ENCODE results near the gene CHDH.

The CHDH gene

DNA sequence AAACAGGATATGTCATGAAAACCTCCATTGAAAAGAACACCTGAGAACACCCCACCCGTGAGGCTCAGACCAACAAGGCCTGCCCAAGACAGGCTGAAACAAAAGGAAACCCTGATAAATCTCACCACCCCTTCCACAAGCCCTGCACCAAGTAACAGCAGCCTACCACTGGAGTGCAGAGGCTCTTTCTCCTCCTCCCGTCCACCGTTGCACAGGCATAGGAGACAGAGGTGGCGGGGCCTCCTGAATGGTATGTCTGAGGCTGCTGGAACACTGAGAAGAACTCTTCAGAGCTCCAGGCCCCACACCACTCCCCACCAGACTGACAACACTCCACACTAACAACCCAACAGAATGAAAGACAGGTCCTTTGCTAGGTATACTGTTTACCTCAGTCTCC, 21.4 kb downstream of the CHDH start:
- no peak for DNase-seq (ENCODE audit: extremely low read depth in 1 of 2, low read depth in 1 of 2)

DNA sequence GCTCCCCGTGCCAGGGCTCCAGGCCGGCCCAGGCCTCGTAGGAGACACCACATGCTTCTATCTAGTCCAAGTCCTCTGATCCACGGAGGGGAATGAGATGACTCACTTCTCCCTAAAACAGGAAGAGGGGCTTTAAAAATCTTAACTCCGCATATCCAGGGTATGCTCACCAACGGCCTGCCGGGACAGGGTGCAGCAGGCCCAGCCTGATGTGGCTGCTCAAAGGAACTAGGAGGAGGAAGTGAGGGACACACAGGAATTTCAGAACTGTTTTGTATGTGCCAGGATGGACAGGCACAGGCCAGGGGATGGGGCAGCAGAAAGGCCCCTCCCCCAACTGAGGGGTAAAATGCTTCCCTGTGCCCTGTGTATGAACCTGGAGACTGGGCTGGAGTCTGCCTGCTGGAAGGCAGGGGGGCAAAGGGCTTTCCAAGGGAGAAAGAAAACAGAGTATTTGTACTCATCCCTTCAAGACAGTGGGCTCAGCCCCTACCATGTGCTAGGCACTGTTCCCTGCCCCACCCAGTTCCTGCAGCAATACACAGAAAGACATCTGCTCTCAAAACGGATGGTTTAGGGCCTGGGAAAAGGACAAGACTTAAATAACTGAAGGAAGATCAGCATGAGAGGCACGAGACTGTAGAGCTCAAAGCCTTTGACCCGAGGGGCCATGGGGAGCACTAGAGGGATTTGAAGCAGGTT, 22.1 kb downstream of the CHDH start:
- no peak for DNase-seq (ENCODE audit: extremely low read depth in 1 of 2, low read depth in 1 of 2)

DNA sequence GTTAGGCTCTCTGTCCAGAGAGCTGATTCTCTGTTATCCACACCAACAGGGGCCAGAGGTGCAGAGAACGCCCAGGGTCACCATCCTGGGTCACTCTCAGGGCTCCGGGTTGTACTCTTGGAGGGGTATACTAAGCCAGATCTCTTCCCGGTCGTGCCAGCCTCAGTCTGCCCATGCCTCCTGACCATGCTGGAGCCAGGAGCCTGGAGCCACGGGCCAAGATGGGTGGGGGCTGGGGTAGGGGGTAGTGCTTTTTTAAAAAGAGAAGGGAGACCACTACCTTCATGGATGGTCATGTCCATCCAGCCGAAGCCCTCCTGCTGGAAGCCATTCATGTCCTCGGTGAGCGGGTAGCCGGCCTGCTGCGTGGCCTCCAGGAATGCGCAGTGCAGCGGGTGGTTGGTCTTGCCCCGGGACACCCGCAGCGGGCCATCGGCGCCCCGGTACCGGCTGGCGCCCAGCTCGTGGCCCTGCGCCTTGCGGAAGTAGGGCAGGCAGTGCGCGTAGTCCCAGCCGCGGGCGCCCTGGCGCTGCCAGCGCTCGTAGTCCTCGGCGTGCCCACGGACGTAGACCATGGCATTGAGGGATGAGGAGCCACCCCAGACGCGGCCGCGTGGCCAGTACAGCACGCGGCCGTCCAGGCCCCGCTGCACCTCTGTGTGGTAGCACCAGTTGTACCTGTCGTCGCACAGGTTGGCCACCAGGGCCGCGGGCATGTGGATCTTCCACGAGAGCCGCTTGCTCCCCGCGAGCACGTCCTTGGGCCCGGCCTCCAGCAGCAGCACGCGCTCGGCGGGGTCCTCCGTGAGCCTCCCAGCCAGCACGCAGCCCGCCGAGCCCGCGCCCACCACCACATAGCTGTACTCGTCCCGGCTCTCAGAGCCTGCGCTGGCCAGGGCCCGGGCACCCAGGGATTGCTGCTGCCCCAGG, 22.9 kb downstream of the CHDH start:
- no peak for DNase-seq (ENCODE audit: extremely low read depth in 1 of 2, low read depth in 1 of 2)

DNA sequence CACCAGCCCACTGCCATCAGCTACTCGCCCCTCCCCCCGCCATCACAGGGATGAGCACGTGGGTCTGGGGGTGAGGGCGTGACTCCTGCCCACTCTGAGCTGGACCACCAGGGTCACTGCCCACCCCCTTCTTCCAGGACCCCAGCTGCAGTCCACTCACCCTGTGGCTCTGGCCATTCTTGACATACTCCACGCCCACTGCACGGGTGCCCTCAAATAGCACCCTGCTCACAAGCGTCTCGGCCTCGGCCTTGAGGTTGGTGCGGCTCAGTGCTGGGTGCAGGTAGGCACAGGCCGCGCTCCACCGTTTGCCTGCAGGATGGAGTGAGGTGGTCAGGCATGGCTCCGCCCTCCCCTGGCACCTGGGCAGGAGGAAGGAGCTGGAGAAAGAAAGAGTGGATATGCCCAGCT, 23.9 kb downstream of the CHDH start:
- DNase-seq (ENCODE audit: extremely low read depth in 1 of 2, low read depth in 1 of 2) = no peak

DNA sequence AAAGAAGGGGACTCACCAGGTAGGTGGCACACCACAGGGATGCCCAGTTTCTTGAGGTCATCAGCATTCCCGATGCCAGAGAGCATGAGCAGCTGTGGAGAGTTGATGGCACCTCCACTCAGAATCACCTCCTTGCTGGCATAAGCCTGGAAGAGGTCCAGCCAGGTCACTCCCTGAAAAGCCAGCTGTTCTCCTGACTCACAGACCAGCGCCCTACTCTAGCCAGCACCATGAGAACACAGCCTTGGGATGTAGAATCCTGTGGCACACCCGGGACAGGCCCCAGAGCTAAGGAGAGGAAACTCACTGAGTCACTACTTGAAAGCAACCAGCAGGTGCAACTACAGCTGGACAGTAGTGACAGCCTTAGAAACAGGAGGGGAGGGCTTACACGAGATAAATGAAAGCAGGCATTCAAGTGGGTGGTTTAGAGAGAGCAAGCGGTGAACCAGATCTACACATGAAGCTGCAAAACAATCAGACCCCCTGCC, 24.5 kb downstream of the CHDH start:
- DNase-seq (ENCODE audit: extremely low read depth in 1 of 2, low read depth in 1 of 2) = no peak

DNA sequence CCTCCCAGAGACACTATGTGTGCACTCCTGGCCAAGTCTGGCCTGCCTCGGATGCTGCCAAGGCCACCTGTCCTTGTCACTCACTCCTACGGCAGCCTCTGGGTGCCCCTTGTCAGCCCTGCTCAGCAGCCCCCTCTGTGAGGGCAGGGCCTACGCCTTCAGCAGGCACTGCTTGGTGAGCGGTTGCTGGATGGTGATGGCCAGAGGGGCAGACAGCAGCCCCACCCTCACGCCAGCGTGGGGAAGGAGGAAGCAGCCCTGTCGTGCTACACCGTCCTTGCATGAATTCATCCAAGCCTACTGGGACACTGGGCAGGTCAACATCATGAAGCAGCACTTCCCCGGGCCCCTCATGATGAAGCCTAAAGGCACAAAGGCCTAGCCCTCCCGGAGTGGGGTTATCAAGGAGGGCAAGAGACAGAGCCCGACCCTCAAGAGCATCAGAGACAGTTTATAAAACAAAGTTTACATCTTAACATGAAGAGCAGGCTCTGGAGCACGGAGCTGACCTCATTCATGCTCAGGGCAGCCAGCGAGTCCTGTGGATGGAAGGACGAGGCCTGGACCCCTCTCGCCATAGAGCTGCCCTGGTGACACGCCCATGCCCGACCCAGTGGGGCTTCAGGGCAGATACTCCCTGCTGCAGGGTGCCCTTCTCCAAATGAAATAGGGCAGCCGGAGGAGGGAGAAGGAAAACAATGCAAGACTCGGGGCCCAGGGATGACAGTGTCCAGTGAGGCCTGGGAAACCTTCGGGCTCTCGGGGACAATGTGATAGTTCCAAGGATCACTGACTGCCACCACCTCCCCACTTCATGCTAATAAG, 25.3 kb downstream of the CHDH start:
- DNase-seq (ENCODE audit: extremely low read depth in 1 of 2, low read depth in 1 of 2) = no peak

DNA sequence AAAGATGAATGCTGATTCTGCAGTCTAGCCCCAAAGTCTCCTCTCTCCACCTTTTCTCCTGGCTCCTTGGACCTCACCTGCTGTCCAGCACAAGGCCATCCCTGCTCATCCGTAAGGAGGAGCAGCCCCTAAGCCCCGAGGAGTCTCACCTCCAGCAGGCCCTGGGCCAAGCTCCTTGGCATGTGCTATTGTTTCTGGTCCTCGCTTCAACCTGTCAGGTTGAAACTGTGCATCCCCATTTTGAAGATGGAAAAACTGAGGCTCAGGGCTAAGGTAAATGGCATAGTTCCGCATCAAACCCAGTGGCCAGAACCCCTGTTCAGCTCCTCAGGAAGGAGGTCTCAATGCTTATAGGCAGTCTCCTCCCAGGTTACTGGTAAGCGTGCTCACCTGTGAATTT, 26.1 kb downstream of the CHDH start:
- no peak for DNase-seq (ENCODE audit: extremely low read depth in 1 of 2, low read depth in 1 of 2)

DNA sequence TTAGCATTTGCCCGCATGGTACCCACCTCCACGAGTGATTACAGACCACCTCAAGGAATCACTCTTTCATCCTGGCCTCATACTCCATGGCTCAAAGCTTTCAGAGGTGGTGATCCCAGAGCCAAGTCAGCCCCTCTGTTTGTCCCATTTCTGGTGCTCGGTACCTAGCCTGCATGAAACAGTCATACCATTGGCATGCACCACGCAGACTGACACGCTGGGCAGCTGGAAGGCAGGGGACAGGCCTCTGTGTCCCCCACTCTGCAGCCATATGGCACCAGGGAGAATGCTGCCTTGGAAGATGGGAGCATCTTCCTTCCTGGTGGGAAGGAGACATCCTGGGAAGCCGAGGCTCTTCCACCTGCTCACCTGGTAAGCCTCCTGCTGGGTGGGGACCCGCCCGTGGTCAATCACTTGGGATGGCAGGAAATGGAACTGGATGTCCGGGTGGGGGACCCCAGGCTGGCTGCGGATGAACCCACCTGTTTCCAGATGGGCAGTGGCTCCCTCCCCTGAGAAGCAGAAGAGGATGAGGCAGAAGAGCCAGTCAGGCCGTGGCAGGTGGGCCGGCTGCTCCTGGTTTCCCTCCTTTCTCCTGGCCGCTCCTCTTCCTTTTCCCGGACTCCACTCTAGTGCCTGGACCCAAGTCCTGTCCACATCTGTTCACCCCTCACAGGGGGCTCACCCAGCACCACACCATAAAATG, 26.9 kb downstream of the CHDH start:
- no peak for DNase-seq (ENCODE audit: extremely low read depth in 1 of 2, low read depth in 1 of 2)

DNA sequence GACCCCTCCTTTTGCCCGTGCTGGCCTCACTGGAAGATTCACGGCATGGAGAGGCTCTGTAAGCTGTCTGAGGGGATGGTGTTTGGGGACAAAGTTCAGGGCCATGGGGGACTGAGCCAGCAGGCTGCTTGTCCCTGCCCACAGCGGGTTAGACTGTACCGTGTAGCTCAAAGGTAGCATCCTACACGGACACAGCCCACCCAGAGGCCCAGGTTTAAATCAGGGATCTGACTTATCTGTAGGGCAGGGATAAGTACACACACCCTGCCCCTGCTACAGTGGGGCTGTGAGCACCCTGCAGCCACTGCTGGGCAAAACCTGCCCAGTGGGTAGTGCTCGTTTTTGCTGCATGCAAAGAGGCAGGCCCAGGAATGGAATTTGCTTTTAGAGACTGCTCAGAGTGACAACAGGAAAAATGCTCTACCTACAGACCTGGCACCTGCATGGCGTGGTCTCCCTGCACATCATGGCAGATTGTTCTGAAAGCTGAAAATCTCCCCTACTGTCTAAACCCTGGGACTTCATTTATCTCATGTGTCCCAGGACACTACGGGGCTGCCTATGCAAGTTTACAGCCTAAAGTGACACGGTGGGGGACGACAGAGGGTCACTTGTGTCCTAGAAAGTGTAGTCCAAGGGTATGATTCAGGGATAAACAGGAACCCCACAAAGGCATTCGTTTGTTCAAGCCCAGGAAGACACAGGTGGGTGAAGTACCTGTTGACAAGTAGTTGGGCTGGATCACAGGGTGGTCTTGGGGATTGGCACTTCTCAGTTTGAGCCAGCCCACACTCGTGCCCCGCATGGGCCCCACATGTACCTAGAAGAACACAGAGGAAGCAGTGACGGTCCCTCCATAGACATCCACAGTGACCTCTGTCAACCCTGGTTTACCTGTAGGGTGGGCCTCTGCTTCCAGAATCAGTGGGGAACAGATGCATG, 27.7 kb downstream of the CHDH start:
- DNase-seq (ENCODE audit: extremely low read depth in 1 of 2, low read depth in 1 of 2) = no peak

DNA sequence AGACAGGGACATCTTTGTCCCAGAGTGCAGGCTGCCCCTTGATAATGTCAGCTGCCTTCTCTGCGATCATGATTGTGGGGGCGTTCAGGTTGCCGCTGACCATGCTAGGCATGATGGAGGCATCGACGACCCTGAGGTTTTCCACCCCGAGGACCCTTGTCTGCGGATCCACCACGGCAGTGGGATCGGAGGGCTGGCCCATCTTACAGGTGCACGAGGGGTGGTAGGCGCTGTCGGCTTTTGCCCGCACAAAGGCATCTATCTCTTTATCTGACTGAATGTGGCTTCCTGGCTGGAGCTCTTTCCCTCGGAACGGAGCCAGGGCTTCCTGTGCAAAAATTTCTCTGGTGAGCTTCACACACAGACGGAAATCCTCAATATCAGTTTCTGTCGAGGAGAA, 28.4 kb downstream of the CHDH start:
- DNase-seq (ENCODE audit: extremely low read depth in 1 of 2, low read depth in 1 of 2) = no peak

DNA sequence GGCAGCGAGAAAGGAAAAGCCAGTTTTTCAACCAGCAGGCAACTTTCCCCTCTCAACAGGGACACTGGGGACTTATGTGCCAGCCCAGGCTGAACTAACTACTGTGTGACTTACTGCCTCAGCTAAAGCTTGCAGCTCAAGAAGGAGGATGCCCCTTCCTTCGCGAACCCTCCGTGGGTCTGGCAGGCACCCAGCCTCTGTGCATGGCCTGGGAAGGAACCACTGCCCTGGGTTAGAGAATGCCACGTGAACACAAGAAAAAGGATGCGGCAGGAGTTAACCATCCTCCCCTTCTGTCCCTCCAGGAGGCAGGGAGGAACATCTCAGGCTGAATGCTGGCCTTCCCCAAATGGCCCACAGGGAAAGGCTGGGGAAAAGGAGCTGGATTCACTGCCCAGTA, 29.0 kb downstream of the CHDH start:
- no peak for DNase-seq (ENCODE audit: extremely low read depth in 1 of 2, low read depth in 1 of 2)

DNA sequence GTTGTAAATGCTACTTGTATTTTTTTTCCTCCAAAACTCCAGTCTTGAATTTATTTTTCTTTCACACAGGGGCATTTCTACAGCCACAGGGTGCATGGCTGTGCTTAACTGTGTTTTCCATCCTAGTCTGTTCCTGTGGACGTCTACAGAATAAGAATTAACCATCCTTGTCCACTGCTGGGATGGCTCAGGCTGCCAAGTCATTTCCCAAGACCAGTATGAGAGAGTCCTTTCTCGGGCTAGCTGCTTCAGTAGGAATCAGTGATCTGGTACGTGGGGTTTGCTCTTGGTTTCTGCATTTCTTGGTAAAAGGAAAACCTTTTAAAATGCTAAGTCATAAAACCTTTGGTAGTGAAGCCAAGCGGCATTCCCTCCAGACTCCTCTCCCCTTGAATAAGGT, 29.8 kb downstream of the CHDH start:
- no peak for DNase-seq (ENCODE audit: extremely low read depth in 1 of 2, low read depth in 1 of 2)

DNA sequence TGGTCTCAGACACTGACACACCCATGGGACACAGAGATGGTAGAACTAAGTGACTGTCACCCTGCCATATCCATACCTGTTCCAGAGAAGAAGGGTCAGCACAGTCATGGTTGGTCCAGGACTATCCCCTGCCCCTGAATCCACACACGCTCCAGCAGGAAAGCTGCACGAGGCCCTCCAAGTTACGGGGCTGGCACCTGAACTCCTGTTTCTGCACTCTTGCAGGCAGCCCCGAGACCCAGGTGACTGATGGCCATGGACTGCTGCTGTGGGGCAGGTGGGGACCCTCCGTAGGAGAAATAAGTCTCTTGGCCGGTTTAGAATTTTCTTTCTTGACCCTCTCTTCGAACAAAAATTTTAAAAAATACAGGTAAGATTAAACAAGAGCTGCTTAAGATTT, 30.6 kb downstream of the CHDH start:
- no peak for DNase-seq (ENCODE audit: extremely low read depth in 1 of 2, low read depth in 1 of 2)

DNA sequence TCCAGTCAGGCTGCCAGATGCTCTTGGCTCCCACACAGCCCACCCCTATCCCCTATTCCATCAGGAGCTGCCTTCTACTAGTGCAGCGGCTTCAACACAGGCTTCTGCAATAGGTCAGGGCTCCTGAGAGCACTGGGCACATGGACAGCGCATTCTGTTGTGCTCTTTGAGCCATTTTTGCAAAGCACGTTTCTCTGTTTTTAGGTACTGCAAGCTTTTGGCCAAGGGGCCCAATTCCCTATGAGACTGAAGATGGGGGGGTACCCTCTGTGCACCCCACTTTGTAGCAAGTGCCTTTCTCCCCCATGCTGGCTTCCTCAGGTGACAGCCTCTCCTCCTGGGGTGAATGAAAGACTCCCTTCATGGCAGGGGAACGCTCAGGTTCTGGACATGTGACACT, 31.2 kb downstream of the CHDH start:
- no peak for DNase-seq (ENCODE audit: extremely low read depth in 1 of 2, low read depth in 1 of 2)

DNA sequence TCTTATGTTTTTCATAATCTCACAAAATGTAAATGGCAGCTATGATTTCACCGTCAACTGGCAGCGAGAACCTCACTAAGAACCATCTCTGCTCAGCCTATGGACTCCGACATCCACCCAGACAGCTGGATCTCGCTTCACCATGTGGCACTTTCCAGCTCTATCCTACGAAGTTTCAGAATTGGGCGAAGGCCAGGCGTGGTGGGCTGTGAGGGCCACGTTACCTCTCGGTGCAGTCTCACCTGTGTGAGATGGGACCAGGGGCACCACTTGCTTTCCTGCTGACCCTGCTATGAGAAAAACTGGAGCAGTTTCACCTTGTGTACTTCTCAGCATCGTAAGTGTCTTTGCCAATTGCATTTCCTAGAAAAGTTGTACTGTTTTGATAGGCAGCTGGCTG, 32.3 kb downstream of the CHDH start:
- DNase-seq (ENCODE audit: extremely low read depth in 1 of 2, low read depth in 1 of 2) = no peak

DNA sequence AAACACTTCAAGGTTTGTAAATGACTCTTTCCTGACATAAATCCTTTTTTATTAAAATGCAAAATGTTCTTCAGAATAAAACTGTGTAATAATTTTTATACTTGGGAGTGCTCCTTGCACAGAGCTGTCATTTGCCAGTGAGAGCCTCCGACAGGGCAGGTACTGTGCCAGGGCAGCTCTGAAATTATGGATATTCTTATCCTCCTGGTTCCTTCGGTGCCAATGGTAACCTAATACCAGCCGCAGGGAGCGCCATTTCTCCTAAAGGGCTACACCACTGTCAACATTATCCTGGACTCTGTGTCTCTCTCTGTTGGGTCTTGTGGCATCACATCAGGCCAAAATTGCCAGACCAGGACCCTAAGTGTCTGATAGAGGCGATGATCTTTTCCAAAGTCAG, 33.0 kb downstream of the CHDH start:
- no peak for DNase-seq (ENCODE audit: extremely low read depth in 1 of 2, low read depth in 1 of 2)

DNA sequence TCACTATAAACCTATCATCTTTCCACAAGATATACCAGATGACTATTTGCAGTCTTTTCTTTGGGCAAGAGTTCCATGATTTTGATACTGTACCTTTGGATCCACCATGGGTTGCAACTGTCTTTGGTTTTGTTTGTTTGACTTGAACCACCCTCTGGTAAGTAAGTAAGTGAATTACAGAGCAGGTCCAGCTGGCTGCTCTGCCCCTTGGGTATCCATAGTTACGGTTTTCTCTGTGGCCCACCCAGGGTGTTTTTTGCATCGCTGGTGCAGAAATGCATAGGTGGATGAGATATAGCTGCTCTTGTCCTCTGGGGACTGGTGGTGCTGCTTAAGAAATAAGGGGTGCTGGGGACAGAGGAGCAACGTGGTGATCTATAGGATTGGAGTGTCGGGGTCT, 33.8 kb downstream of the CHDH start:
- no peak for DNase-seq (ENCODE audit: extremely low read depth in 1 of 2, low read depth in 1 of 2)

DNA sequence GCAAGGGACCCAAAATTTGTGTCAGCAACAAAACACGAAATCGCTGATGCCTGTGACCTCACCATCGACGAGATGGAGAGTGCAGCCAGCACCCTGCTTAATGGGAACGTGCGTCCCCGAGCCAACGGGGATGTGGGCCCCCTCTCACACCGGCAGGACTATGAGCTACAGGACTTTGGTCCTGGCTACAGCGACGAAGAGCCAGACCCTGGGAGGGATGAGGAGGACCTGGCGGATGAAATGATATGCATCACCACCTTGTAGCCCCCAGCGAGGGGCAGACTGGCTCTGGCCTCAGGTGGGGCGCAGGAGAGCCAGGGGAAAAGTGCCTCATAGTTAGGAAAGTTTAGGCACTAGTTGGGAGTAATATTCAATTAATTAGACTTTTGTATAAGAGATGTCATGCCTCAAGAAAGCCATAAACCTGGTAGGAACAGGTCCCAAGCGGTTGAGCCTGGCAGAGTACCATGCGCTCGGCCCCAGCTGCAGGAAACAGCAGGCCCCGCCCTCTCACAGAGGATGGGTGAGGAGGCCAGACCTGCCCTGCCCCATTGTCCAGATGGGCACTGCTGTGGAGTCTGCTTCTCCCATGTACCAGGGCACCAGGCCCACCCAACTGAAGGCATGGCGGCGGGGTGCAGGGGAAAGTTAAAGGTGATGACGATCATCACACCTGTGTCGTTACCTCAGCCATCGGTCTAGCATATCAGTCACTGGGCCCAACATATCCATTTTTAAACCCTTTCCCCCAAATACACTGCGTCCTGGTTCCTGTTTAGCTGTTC, 34.9 kb downstream of the CHDH start:
- no peak for DNase-seq (ENCODE audit: extremely low read depth in 1 of 2, low read depth in 1 of 2)

All from activated CD8-positive, alpha-beta memory T cell treated with anti-CD3 and anti-CD28 coated beads for 1 hour (primary cell).